GM12874 (cell line): Measurements from ENCODE around the gene LPCAT1.

Experiments
- CTCF ChIP-seq: IDR thresholded peaks from 2 replicates; pipeline ENCODE4 v1.5.1; 2011; ENCODE audit warnings: low read depth, mild to moderate bottlenecking, control low read depth, low read length, moderate library complexity; ENCODE audit not compliant: insufficient read depth

LPCAT1 gene

GRCh38 chr5:1431021-1431811, 92.5 kb downstream of the LPCAT1 start:
- no peak for TF ChIP-seq CTCF

GRCh38 chr5:1430121-1430795, 93.5 kb downstream of the LPCAT1 start:
- no peak for TF ChIP-seq CTCF

- TF ChIP-seq CTCF: no peak
Measured at GRCh38 chr5:1429496-1429895, 94.3 kb downstream of the LPCAT1 start.

- TF ChIP-seq CTCF: no peak
Measured at GRCh38 chr5:1429066-1429465, 94.7 kb downstream of the LPCAT1 start.

- no peak for TF ChIP-seq CTCF
Measured at GRCh38 chr5:1428107-1428506, 95.7 kb downstream of the LPCAT1 start.

GRCh38 chr5:1424716-1425115, 99.0 kb downstream of the LPCAT1 start:
- no peak for TF ChIP-seq CTCF

GRCh38 chr5:1423901-1424603, 99.7 kb downstream of the LPCAT1 start:
- no peak for TF ChIP-seq CTCF
